ENCODE data around the gene COL25A1.

Gene COL25A1

GRCh38 chr4:109218288-109218687, 84.2 kb downstream of the COL25A1 start:
- no peak overlapping the region for H3K9ac ChIP-seq (ENCODE audit: low read depth in 1 of 2, low read length in 2 of 2)
- no peaks in the 10 kb centered on the region for H3K9me3 ChIP-seq (ENCODE audit: control insufficient read depth in 1 of 2, low read length in 2 of 2)
- no peaks in the 10 kb centered on the region for H3K36me3 ChIP-seq (ENCODE audit: control insufficient read depth in 1 of 2, insufficient read depth in 2 of 2, low read length in 2 of 2)
- no peaks in the 10 kb centered on the region for H3K4me1 ChIP-seq (ENCODE audit: control insufficient read depth in 1 of 2, insufficient read depth in 2 of 2, low read length in 2 of 2)
- no peaks in the 10 kb centered on the region for H3K27me3 ChIP-seq (ENCODE audit: control insufficient read depth in 1 of 2, insufficient read depth in 2 of 2, low read length in 2 of 2)
- H3K4me3 ChIP-seq (ENCODE audit: low read depth in 1 of 2, low read length in 2 of 2), result no peak overlapping the region
- H3K27ac ChIP-seq (ENCODE audit: low read depth, low read length), result no peak overlapping the region

GRCh38 chr4:109216085-109216696, 86.3 kb downstream of the COL25A1 start:
- Histone ChIP-seq H3K4me1 (ENCODE audit: control insufficient read depth in 1 of 2, insufficient read depth in 2 of 2, low read length in 2 of 2) (no peaks in the 10 kb centered on the region), H3K4me3 (ENCODE audit: low read depth in 1 of 2, low read length in 2 of 2) (no peak overlapping the region), H3K9me3 (ENCODE audit: control insufficient read depth in 1 of 2, low read length in 2 of 2) (no peaks in the 10 kb centered on the region), H3K9ac (ENCODE audit: low read depth in 1 of 2, low read length in 2 of 2) (no peak overlapping the region), H3K27ac (ENCODE audit: low read depth, low read length) (no peak overlapping the region), H3K27me3 (ENCODE audit: control insufficient read depth in 1 of 2, insufficient read depth in 2 of 2, low read length in 2 of 2) (no peaks in the 10 kb centered on the region), H3K36me3 (ENCODE audit: control insufficient read depth in 1 of 2, insufficient read depth in 2 of 2, low read length in 2 of 2) (no peaks in the 10 kb centered on the region)

GRCh38 chr4:109215506-109215905, 87.0 kb downstream of the COL25A1 start:
- Histone ChIP-seq H3K4me3 (ENCODE audit: low read depth in 1 of 2, low read length in 2 of 2) (no peak overlapping the region), H3K9me3 (ENCODE audit: control insufficient read depth in 1 of 2, low read length in 2 of 2) (no peaks in the 10 kb centered on the region), H3K36me3 (ENCODE audit: control insufficient read depth in 1 of 2, insufficient read depth in 2 of 2, low read length in 2 of 2) (no peaks in the 10 kb centered on the region), H3K9ac (ENCODE audit: low read depth in 1 of 2, low read length in 2 of 2) (no peak overlapping the region), H3K4me1 (ENCODE audit: control insufficient read depth in 1 of 2, insufficient read depth in 2 of 2, low read length in 2 of 2) (no peaks in the 10 kb centered on the region), H3K27ac (ENCODE audit: low read depth, low read length) (no peak overlapping the region), H3K27me3 (ENCODE audit: control insufficient read depth in 1 of 2, insufficient read depth in 2 of 2, low read length in 2 of 2) (no peaks in the 10 kb centered on the region)

- Histone ChIP-seq H3K27me3 (ENCODE audit: control insufficient read depth in 1 of 2, insufficient read depth in 2 of 2, low read length in 2 of 2) (no peaks in the 10 kb centered on the region), H3K36me3 (ENCODE audit: control insufficient read depth in 1 of 2, insufficient read depth in 2 of 2, low read length in 2 of 2) (no peaks in the 10 kb centered on the region), H3K9me3 (ENCODE audit: control insufficient read depth in 1 of 2, low read length in 2 of 2) (no peaks in the 10 kb centered on the region), H3K27ac (ENCODE audit: low read depth, low read length) (no peak overlapping the region), H3K4me1 (ENCODE audit: control insufficient read depth in 1 of 2, insufficient read depth in 2 of 2, low read length in 2 of 2) (no peaks in the 10 kb centered on the region), H3K9ac (ENCODE audit: low read depth in 1 of 2, low read length in 2 of 2) (no peak overlapping the region), H3K4me3 (ENCODE audit: low read depth in 1 of 2, low read length in 2 of 2) (no peak overlapping the region)
These were observed 87.7 kb downstream of the COL25A1 start for GRCh38 chr4:109214622-109215301.

- H3K27ac ChIP-seq (ENCODE audit: low read depth, low read length), result no peak overlapping the region
- no peak overlapping the region for H3K4me3 ChIP-seq (ENCODE audit: low read depth in 1 of 2, low read length in 2 of 2)
- no peaks in the 10 kb centered on the region for H3K36me3 ChIP-seq (ENCODE audit: control insufficient read depth in 1 of 2, insufficient read depth in 2 of 2, low read length in 2 of 2)
- H3K9ac ChIP-seq (ENCODE audit: low read depth in 1 of 2, low read length in 2 of 2), result no peak overlapping the region
- H3K9me3 ChIP-seq (ENCODE audit: control insufficient read depth in 1 of 2, low read length in 2 of 2), result no peaks in the 10 kb centered on the region
- H3K4me1 ChIP-seq (ENCODE audit: control insufficient read depth in 1 of 2, insufficient read depth in 2 of 2, low read length in 2 of 2), result no peaks in the 10 kb centered on the region
- H3K27me3 ChIP-seq (ENCODE audit: control insufficient read depth in 1 of 2, insufficient read depth in 2 of 2, low read length in 2 of 2), result no peaks in the 10 kb centered on the region
These were observed 89.4 kb downstream of the COL25A1 start for GRCh38 chr4:109213056-109213455.

- Histone ChIP-seq H3K9me3 (ENCODE audit: control insufficient read depth in 1 of 2, low read length in 2 of 2) (no peaks in the 10 kb centered on the region), H3K9ac (ENCODE audit: low read depth in 1 of 2, low read length in 2 of 2) (no peak overlapping the region)
These were observed 90.8 kb downstream of the COL25A1 start for GRCh38 chr4:109211671-109212070.

GRCh38 chr4:109209647-109210046, 92.8 kb downstream of the COL25A1 start:
- Histone ChIP-seq H3K36me3 (ENCODE audit: control insufficient read depth in 1 of 2, insufficient read depth in 2 of 2, low read length in 2 of 2) (no peaks in the 10 kb centered on the region), H3K9me3 (ENCODE audit: control insufficient read depth in 1 of 2, low read length in 2 of 2) (no peaks in the 10 kb centered on the region), H3K9ac (ENCODE audit: low read depth in 1 of 2, low read length in 2 of 2) (no peak overlapping the region), H3K4me3 (ENCODE audit: low read depth in 1 of 2, low read length in 2 of 2) (no peak overlapping the region), H3K4me1 (ENCODE audit: control insufficient read depth in 1 of 2, insufficient read depth in 2 of 2, low read length in 2 of 2) (no peaks in the 10 kb centered on the region), H3K27ac (ENCODE audit: low read depth, low read length) (no peak overlapping the region), H3K27me3 (ENCODE audit: control insufficient read depth in 1 of 2, insufficient read depth in 2 of 2, low read length in 2 of 2) (no peaks in the 10 kb centered on the region)

More at GRCh38 chr4:109211671-109212070, 90.8 kb downstream of the COL25A1 start:
- no peak overlapping the region for H3K4me3 ChIP-seq (ENCODE audit: low read depth in 1 of 2, low read length in 2 of 2)
- no peaks in the 10 kb centered on the region for H3K36me3 ChIP-seq (ENCODE audit: control insufficient read depth in 1 of 2, insufficient read depth in 2 of 2, low read length in 2 of 2)
- H3K27me3 ChIP-seq (ENCODE audit: control insufficient read depth in 1 of 2, insufficient read depth in 2 of 2, low read length in 2 of 2), result no peaks in the 10 kb centered on the region
- no peak overlapping the region for H3K27ac ChIP-seq (ENCODE audit: low read depth, low read length)
- no peaks in the 10 kb centered on the region for H3K4me1 ChIP-seq (ENCODE audit: control insufficient read depth in 1 of 2, insufficient read depth in 2 of 2, low read length in 2 of 2)

- no peaks in the 10 kb centered on the region for H3K36me3 ChIP-seq (ENCODE audit: control insufficient read depth in 1 of 2, insufficient read depth in 2 of 2, low read length in 2 of 2)
- H3K4me1 ChIP-seq (ENCODE audit: control insufficient read depth in 1 of 2, insufficient read depth in 2 of 2, low read length in 2 of 2), result no peaks in the 10 kb centered on the region
- no peak overlapping the region for H3K9ac ChIP-seq (ENCODE audit: low read depth in 1 of 2, low read length in 2 of 2)
- no peak overlapping the region for H3K4me3 ChIP-seq (ENCODE audit: low read depth in 1 of 2, low read length in 2 of 2)
- no peaks in the 10 kb centered on the region for H3K27me3 ChIP-seq (ENCODE audit: control insufficient read depth in 1 of 2, insufficient read depth in 2 of 2, low read length in 2 of 2)
- H3K9me3 ChIP-seq (ENCODE audit: control insufficient read depth in 1 of 2, low read length in 2 of 2), result no peaks in the 10 kb centered on the region
- no peak overlapping the region for H3K27ac ChIP-seq (ENCODE audit: low read depth, low read length)
These were observed 94.6 kb downstream of the COL25A1 start for GRCh38 chr4:109207898-109208297.

GRCh38 chr4:109207061-109207460, 95.4 kb downstream of the COL25A1 start:
- no peak overlapping the region for H3K9ac ChIP-seq (ENCODE audit: low read depth in 1 of 2, low read length in 2 of 2)
- no peaks in the 10 kb centered on the region for H3K36me3 ChIP-seq (ENCODE audit: control insufficient read depth in 1 of 2, insufficient read depth in 2 of 2, low read length in 2 of 2)
- no peaks in the 10 kb centered on the region for H3K4me1 ChIP-seq (ENCODE audit: control insufficient read depth in 1 of 2, insufficient read depth in 2 of 2, low read length in 2 of 2)
- H3K27me3 ChIP-seq (ENCODE audit: control insufficient read depth in 1 of 2, insufficient read depth in 2 of 2, low read length in 2 of 2), result no peaks in the 10 kb centered on the region
- no peaks in the 10 kb centered on the region for H3K9me3 ChIP-seq (ENCODE audit: control insufficient read depth in 1 of 2, low read length in 2 of 2)
- H3K4me3 ChIP-seq (ENCODE audit: low read depth in 1 of 2, low read length in 2 of 2), result no peak overlapping the region
- no peak overlapping the region for H3K27ac ChIP-seq (ENCODE audit: low read depth, low read length)

GRCh38 chr4:109206620-109207019, 95.8 kb downstream of the COL25A1 start:
- H3K4me1 ChIP-seq (ENCODE audit: control insufficient read depth in 1 of 2, insufficient read depth in 2 of 2, low read length in 2 of 2), result no peaks in the 10 kb centered on the region

More at GRCh38 chr4:109206620-109207019, 95.8 kb downstream of the COL25A1 start:
- no peak overlapping the region for H3K27ac ChIP-seq (ENCODE audit: low read depth, low read length)
- no peak overlapping the region for H3K9ac ChIP-seq (ENCODE audit: low read depth in 1 of 2, low read length in 2 of 2)
- H3K27me3 ChIP-seq (ENCODE audit: control insufficient read depth in 1 of 2, insufficient read depth in 2 of 2, low read length in 2 of 2), result no peaks in the 10 kb centered on the region
- no peaks in the 10 kb centered on the region for H3K9me3 ChIP-seq (ENCODE audit: control insufficient read depth in 1 of 2, low read length in 2 of 2)
- H3K4me3 ChIP-seq (ENCODE audit: low read depth in 1 of 2, low read length in 2 of 2), result no peak overlapping the region
- no peaks in the 10 kb centered on the region for H3K36me3 ChIP-seq (ENCODE audit: control insufficient read depth in 1 of 2, insufficient read depth in 2 of 2, low read length in 2 of 2)
